GM12874 (cell line): ENCODE data around the gene UGT1A8.

ENCODE experiments used
- TF ChIP-seq, protein P1 (sequence below): IDR thresholded peaks from 2 replicates; pipeline ENCODE4 v1.5.1; 2011; ENCODE audit warnings: low read depth, mild to moderate bottlenecking, control low read depth, low read length, moderate library complexity; ENCODE audit not compliant: insufficient read depth

Gene UGT1A8

DNA sequence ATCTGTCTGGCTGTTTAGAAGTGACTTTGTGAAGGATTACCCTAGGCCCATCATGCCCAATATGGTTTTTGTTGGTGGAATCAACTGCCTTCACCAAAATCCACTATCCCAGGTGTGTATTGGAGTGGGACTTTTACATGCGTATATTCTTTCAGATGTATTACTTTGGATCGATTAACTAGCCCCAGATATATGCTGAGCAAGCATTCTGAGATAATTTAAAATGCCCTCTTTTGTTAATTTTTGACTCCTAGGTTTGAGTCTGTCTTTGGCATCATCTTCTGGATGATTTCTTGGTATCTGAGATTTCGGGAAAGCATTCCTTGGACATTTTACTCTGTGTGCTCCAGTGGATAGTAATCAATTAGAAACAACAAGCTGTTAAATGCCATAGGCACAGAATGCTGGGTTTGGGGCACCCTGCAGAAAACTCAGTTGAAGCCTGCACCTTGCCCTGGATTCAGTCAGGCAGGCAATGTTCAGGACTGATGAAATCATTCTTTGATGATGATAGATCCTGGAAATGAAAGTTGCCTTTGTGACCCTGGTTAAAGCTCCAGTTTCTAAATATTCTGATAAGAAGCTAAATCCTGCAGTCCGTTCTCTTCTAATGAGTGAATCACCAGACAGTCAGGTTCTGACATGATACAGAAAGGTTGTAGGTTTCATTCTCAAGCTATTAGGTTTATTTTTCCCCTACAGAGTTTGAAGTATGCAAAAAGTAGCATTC is 143.8 kb downstream of the UGT1A8 start:
- TF ChIP-seq, protein P1, sequence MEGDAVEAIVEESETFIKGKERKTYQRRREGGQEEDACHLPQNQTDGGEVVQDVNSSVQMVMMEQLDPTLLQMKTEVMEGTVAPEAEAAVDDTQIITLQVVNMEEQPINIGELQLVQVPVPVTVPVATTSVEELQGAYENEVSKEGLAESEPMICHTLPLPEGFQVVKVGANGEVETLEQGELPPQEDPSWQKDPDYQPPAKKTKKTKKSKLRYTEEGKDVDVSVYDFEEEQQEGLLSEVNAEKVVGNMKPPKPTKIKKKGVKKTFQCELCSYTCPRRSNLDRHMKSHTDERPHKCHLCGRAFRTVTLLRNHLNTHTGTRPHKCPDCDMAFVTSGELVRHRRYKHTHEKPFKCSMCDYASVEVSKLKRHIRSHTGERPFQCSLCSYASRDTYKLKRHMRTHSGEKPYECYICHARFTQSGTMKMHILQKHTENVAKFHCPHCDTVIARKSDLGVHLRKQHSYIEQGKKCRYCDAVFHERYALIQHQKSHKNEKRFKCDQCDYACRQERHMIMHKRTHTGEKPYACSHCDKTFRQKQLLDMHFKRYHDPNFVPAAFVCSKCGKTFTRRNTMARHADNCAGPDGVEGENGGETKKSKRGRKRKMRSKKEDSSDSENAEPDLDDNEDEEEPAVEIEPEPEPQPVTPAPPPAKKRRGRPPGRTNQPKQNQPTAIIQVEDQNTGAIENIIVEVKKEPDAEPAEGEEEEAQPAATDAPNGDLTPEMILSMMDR: no peak

DNA sequence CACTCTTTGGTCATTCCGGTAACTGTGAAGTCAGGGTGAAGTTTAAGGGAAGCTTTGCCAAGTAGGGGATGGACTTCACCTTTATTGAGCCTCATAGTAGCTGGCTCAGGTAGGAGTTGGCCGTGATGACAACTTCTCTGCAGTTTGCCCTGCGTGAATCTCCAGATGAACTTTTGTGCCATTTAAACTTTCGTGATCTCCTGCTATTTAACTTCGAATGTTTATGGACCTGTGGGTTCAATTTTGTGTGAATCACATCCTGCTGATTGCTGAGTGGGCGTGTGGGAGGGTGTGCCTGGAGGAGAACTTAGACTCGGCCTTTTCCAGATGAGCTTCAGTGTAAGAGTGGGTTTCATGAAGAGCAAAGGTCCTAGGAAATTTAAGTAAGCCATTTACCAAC is 146.8 kb downstream of the UGT1A8 start:
- TF ChIP-seq, protein P1: no peak

DNA sequence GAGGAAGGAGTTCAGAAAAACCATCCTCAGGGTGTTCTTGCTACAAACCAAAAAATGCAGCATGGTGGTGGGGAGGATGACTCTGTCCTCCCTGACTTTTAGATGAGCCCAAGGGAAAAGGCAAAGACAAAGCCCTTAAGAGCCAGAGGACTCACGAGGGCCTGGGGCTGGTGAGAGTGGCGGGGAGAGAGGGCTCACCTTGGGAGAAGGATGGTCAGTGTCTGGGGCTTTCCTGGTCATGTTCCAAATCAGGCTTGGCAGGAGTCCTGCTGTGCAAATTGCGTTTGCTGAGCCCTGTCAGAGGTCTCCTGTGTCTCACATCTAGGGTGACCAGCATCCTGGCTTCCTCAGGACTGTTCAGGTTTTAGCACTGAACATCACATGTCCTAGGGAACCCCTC is 147.3 kb downstream of the UGT1A8 start:
- TF ChIP-seq, protein P1: no peak

DNA sequence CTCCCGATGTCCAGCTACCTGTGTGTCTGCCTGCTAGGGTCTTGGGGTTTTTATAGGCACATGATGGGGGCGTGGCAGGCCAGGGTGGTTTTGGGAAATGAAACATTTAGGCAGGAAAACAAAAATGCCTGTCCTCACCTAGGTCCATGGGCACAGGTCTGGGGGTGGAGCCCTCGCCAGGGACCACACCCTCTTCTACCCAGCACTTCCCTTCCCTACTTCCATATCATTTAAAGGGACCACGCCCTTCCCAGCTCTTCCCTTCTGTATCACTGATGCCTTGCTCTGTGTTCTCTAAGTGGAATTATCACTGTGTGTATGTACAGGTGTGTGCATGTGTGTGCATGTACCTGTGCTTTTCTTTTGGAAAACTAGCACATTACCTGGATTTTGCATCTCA is 149.0 kb downstream of the UGT1A8 start:
- TF ChIP-seq, protein P1: no peak

DNA sequence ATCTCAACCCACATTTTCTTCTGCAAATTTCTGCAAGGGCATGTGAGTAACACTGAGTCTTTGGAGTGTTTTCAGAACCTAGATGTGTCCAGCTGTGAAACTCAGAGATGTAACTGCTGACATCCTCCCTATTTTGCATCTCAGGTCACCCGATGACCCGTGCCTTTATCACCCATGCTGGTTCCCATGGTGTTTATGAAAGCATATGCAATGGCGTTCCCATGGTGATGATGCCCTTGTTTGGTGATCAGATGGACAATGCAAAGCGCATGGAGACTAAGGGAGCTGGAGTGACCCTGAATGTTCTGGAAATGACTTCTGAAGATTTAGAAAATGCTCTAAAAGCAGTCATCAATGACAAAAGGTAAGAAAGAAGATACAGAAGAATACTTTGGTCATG is 150.6 kb downstream of the UGT1A8 start:
- TF ChIP-seq, protein P1: no peak

DNA sequence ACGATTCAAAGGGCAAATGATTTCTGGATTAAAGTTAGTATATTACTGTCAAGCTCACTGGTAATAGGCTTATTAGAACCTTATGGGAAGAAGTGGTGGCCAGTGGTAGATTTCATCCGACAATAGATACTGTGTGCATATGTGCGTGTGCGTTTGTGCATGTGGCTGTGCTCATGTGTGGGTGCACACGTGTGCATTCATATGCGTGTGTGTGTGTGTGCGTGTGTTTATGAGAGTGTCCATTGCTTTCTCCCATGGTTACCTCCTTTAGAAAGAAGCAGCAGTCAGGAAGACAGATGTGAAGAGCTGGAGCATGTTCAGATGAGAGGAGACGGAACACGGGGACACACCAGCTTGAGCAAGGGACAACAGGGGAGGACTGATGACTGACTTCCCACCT is 151.8 kb downstream of the UGT1A8 start:
- TF ChIP-seq, protein P1: no peak

DNA sequence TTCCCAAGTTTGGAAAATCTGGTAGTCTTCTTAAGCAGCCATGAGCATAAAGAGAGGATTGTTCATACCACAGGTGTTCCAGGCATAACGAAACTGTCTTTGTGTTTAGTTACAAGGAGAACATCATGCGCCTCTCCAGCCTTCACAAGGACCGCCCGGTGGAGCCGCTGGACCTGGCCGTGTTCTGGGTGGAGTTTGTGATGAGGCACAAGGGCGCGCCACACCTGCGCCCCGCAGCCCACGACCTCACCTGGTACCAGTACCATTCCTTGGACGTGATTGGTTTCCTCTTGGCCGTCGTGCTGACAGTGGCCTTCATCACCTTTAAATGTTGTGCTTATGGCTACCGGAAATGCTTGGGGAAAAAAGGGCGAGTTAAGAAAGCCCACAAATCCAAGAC is 154.7 kb downstream of the UGT1A8 start:
- TF ChIP-seq, protein P1: no peak
